SK-N-SH (cell line): ENCODE measurements around the gene SIRT5. TPM values are rescaled to one million over a fixed set of nuclear protein-coding genes. Genes with fewer than 3 reads are reported as not detected.

ENCODE experiments used
- CTCF ChIA-PET: fragments of 300-600, 350-600 bp; formaldehyde crosslinking; extraction: SDS; loops from one replicate; lab custom pipeline; 2021; lab: Yijun Ruan, JAX
- POLR2A ChIA-PET: fragments of 350-600 bp; sonication (Branson Sonifier 250); formaldehyde crosslinking; extraction: SDS; loops from one replicate; lab custom pipeline; 2020; ENCODE audit warnings: antibody characterized with exemption, inconsistent platforms; lab: Yijun Ruan, JAX
- DNase-seq: peaks from one replicate; pipeline ENCODE4 v3.0.0; 2012
- H2AFZ ChIP-seq: fragments of 200-600 bp; sonication (generic); 2 replicates; pipeline ENCODE4 v1.8.1; 2016; ENCODE audit warnings: antibody characterized with exemption, mild to moderate bottlenecking, low read depth
- H3F3A ChIP-seq: fragments of 200-600 bp; sonication (generic); replicated peaks from 2 replicates; pipeline ENCODE3; 2016; ENCODE audit warnings: antibody characterized with exemption, mild to moderate bottlenecking; ENCODE audit not compliant: insufficient read depth
- H3K27ac ChIP-seq, 2 experiments: fragments of 200-500 bp in 1 of 2; fragments of 200-600 bp in 1 of 2; sonication (Bioruptor generic) in 1 of 2; sonication (generic), shearing (Covaris generic) in 1 of 2; 2 replicates each; pipeline versions ENCODE4 v1.5.1 to v1.6.1; 2014 to 2016; ENCODE audit warnings: low read depth in 2 of 2, inconsistent platforms in 1 of 2, low read length in 1 of 2, mild to moderate bottlenecking in 1 of 2, mixed read lengths in 1 of 2
- H3K27me3 ChIP-seq: fragments of 200-600 bp; sonication (generic), shearing (Covaris generic); 2 replicates; pipeline ENCODE4 v1.6.1; 2016; ENCODE audit warnings: mixed run types; ENCODE audit not compliant: insufficient read depth
- H3K36me3 ChIP-seq, 2 experiments: fragments of 200-500 bp in 1 of 2; fragments of 200-600 bp in 1 of 2; sonication (Bioruptor generic) in 1 of 2; sonication (generic) in 1 of 2; replicated peaks in 1 of 2; 2 replicates each; pipeline versions ENCODE3 to v1.5.1; 2014 to 2016; ENCODE audit warnings: low read length in 1 of 2, mild to moderate bottlenecking in 1 of 2; ENCODE audit not compliant: insufficient read depth in 2 of 2, control insufficient read depth in 1 of 2
- H3K4me1 ChIP-seq, 2 experiments: fragments of 200-500 bp in 1 of 2; fragments of 200-600 bp in 1 of 2; sonication (Bioruptor generic) in 1 of 2; sonication (generic), shearing (Covaris generic) in 1 of 2; 2 replicates each; pipeline versions ENCODE4 v1.5.1 to v1.6.1; 2014 to 2016; ENCODE audit warnings: low read depth in 1 of 2, low read length in 1 of 2, mixed run types in 1 of 2; ENCODE audit not compliant: insufficient read depth in 2 of 2, control insufficient read depth in 1 of 2
- H3K4me2 ChIP-seq: fragments of 200-600 bp; sonication (generic), shearing (Covaris generic); 2 replicates; pipeline ENCODE4 v1.6.1; 2017; ENCODE audit warnings: mixed run types
- H3K4me3 ChIP-seq, 2 experiments: fragments of 200-500 bp in 1 of 2; fragments of 200-600 bp in 1 of 2; sonication (Bioruptor generic) in 1 of 2; sonication (generic), shearing (Covaris generic) in 1 of 2; 2 replicates each; pipeline versions ENCODE4 v1.5.1 to v1.8.1; 2014 to 2016; ENCODE audit warnings: low read depth in 2 of 2, inconsistent platforms in 1 of 2, low read length in 1 of 2, mild to moderate bottlenecking in 1 of 2, mixed read lengths in 1 of 2, moderate library complexity in 1 of 2
- H3K79me2 ChIP-seq: fragments of 200-600 bp; sonication (generic); 2 replicates; pipeline ENCODE4 v1.8.1; 2017; ENCODE audit warnings: mild to moderate bottlenecking; ENCODE audit not compliant: insufficient read depth
- H3K9ac ChIP-seq: fragments of 200-600 bp; sonication (generic); 2 replicates; pipeline ENCODE4 v1.6.1; 2017; ENCODE audit warnings: mixed run types
- H3K9me2 ChIP-seq: fragments of 200-600 bp; sonication (generic); 2 replicates; pipeline ENCODE4 v1.6.1; 2017; ENCODE audit warnings: mixed run types
- H3K9me3 ChIP-seq: fragments of 200-600 bp; sonication (generic); 2 replicates; pipeline ENCODE4 v1.6.1; 2017; ENCODE audit warnings: mixed run types, mild to moderate bottlenecking, moderate library complexity
- H4K20me1 ChIP-seq: fragments of 200-600 bp; sonication (generic); 2 replicates; pipeline ENCODE4 v1.6.1; 2017; ENCODE audit warnings: mild to moderate bottlenecking, mixed run types; ENCODE audit not compliant: insufficient read depth
- CHD2 ChIP-seq: fragments of 150-350 bp; IDR thresholded peaks from 2 replicates; pipeline ENCODE4 v1.6.1; 2018; ENCODE audit warnings: low read length; ENCODE audit not compliant: partially characterized antibody
- EP300 ChIP-seq, 2 experiments: IDR thresholded peaks; 2 replicates each; pipeline versions ENCODE4 v1.4.0 to v1.6.1; 2012; ENCODE audit warnings: borderline replicate concordance in 1 of 2, low read depth in 1 of 2, low read length in 1 of 2
- FOXJ3 ChIP-seq: sonication (generic); formaldehyde crosslinking; IDR thresholded peaks from 2 replicates; pipeline ENCODE4 v1.5.1; 2020; ENCODE audit warnings: mild to moderate bottlenecking, missing genetic modification reagents
- GATA2 ChIP-seq: sonication (generic); formaldehyde crosslinking; IDR thresholded peaks from 2 replicates; pipeline ENCODE4 v1.5.0; 2020; ENCODE audit warnings: mild to moderate bottlenecking, missing genetic modification reagents
- JUND ChIP-seq: IDR thresholded peaks from 2 replicates; pipeline ENCODE4 v1.4.0; 2012
- MEF2A ChIP-seq: IDR thresholded peaks from 2 replicates; pipeline ENCODE4 v1.4.0; 2012; ENCODE audit warnings: low read depth, borderline replicate concordance
- MXI1 ChIP-seq: IDR thresholded peaks from 2 replicates; pipeline ENCODE4 v1.6.1; 2012; ENCODE audit warnings: mild to moderate bottlenecking, low read depth, low read length, improper control_type of control experiment
- NFIC ChIP-seq: IDR thresholded peaks from 2 replicates; pipeline ENCODE4 v1.4.0; 2012; ENCODE audit warnings: borderline replicate concordance
- POLR2AphosphoS5 ChIP-seq: IDR thresholded peaks from 2 replicates; pipeline ENCODE4 v1.6.1; 2012; ENCODE audit warnings: low read depth, low read length
- RCOR1 ChIP-seq: fragments of 150-350 bp; IDR thresholded peaks from 2 replicates; pipeline ENCODE4 v1.6.1; 2017; ENCODE audit warnings: antibody characterized with exemption, low read length
- RFX5 ChIP-seq: IDR thresholded peaks from 2 replicates; pipeline ENCODE4 v1.6.1; 2012; ENCODE audit warnings: mild to moderate bottlenecking, improper control_type of control experiment, low read length
- RXRA ChIP-seq: IDR thresholded peaks from 2 replicates; pipeline ENCODE4 v1.4.0; 2012; ENCODE audit warnings: low read depth, mild to moderate bottlenecking, borderline replicate concordance
- SIN3A ChIP-seq: IDR thresholded peaks from 2 replicates; pipeline ENCODE4 v1.6.1; 2012; ENCODE audit warnings: low read depth, mild to moderate bottlenecking, low read length, moderate library complexity, borderline replicate concordance
- TAF1 ChIP-seq: IDR thresholded peaks from 2 replicates; pipeline ENCODE4 v1.6.1; 2012; ENCODE audit warnings: low read depth, mild to moderate bottlenecking, low read length, moderate library complexity, borderline replicate concordance
- TCF12 ChIP-seq: IDR thresholded peaks from 2 replicates; pipeline ENCODE4 v1.4.0; 2012
- YY1 ChIP-seq: IDR thresholded peaks from 2 replicates; pipeline ENCODE4 v1.4.0; 2012; ENCODE audit warnings: low read depth, mild to moderate bottlenecking
- WGBS: methylation state at CpG from one replicate; pipeline ENCODE4 v1.1.6; 2017; ENCODE audit warnings: low lambda C conversion rate; 5-methylcytosine and 5-hydroxymethylcytosine counted together
- polyA plus RNA-seq, 3 experiments: library from polyadenylated mRNA; depleted of rRNA; stranded (reverse); fragments of >200 nt; gene quantifications; 2 replicates each; pipeline ENCODE4 v1.2.3, GENCODE V29; 2012
- TF ChIP-seq, protein P1 (sequence below): IDR thresholded peaks from 2 replicates; pipeline ENCODE4 v1.4.0; 2012; ENCODE audit warnings: low read depth
- TF ChIP-seq, protein P2 (sequence below): IDR thresholded peaks from 2 replicates; pipeline ENCODE4 v1.4.0; 2012; ENCODE audit warnings: low read depth, borderline replicate concordance

SIRT5 gene
- polyA plus RNA-seq, 1 of the 3 experiments (the other 2 are of a cell fraction) = 6.7 TPM

DNA sequence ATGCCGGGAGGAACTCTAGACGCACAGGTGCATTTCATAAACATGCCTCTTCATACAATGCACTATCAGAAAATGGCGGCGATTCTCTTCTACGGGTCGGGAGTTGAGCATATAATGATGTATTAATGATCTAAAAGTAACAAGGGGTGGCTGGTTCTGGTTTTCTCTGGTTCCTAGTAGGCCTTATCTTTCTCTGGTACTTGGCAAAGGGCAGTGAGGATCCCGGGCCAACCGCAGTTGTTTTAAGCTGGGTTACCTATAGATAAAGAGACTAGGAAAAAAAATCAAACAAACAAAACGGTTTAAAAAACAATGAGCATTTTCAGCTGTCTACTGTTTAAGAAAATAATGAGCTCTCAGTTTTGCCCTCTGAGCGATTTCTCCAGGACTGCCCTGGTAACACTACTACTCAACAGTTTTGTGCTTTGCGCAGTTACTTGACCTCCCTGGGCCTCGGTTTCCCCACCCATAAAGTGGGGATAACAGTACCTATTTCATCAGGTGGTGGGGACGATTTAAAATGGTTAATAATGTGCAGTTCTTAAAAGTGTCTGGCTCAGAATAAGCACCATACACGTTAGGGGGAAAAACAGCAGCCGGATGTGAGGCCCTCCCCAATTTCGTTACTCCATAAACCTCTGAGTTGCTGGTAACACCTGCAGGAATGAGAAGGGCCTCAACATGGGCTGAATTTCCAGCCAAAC, 1.3 kb upstream of the SIRT5 start:
- Histone ChIP-seq H3K27me3 (no peaks in the 10 kb centered on the region), H3K79me2 (peaks cover 8% of the 10 kb centered on the region; the same call in 1 of the 2 replicates), H3K9me2 (no peaks in the 10 kb centered on the region), H3F3A (peaks cover 19% of the 10 kb centered on the region), H3K9me3 (0 out of 2 replicates have a peak, but pooled peaks cover 3% of the 10 kb centered on the region), H3K36me3 (peaks cover 3 to 12% of the 10 kb centered on the region in 2 experiments), H2AFZ (peak overlapping the region; percentile 77; the same call in 1 of the 2 replicates), H3K4me3 (peak overlapping the region; percentile 75 to 83), H3K4me1 (peaks cover 0 to 7% of the 10 kb centered on the region in 2 experiments; a peak in 2 of 4 replicates), H3K27ac (no peak overlapping the region; a peak in 1 of 4 replicates), H3K9ac (peak overlapping the region; percentile 94), H4K20me1 (no peaks in the 10 kb centered on the region), H3K4me2 (peak overlapping the region; percentile 95)
- CTCF ChIA-PET = interaction anchor here (0.6 to 6.0 kb wide), 7 partner anchors 9 to 242 kb away, joined by 3 to 48 read pairs (median 30); partner anchors contain the start of genes NOL7 and TBC1D7
- TF ChIP-seq RFX5 = no peak
- TF ChIP-seq CHD2 = no peak
- TF ChIP-seq POLR2AphosphoS5 = no peak
- TF ChIP-seq RXRA = no peak
- no peak for TF ChIP-seq NFIC
- TF ChIP-seq, protein P1, sequence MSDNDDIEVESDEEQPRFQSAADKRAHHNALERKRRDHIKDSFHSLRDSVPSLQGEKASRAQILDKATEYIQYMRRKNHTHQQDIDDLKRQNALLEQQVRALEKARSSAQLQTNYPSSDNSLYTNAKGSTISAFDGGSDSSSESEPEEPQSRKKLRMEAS = no peak
- TF ChIP-seq JUND = no peak
- TF ChIP-seq, protein P2, sequence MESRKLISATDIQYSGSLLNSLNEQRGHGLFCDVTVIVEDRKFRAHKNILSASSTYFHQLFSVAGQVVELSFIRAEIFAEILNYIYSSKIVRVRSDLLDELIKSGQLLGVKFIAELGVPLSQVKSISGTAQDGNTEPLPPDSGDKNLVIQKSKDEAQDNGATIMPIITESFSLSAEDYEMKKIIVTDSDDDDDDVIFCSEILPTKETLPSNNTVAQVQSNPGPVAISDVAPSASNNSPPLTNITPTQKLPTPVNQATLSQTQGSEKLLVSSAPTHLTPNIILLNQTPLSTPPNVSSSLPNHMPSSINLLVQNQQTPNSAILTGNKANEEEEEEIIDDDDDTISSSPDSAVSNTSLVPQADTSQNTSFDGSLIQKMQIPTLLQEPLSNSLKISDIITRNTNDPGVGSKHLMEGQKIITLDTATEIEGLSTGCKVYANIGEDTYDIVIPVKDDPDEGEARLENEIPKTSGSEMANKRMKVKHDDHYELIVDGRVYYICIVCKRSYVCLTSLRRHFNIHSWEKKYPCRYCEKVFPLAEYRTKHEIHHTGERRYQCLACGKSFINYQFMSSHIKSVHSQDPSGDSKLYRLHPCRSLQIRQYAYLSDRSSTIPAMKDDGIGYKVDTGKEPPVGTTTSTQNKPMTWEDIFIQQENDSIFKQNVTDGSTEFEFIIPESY = no peak
- no peak for TF ChIP-seq TCF12
- TF ChIP-seq FOXJ3 = no peak
- no peak for TF ChIP-seq GATA2 (CRISPR knock-in tag)
- no peak for TF ChIP-seq RCOR1
- no peak for TF ChIP-seq MXI1
- no peak for TF ChIP-seq YY1
- TF ChIP-seq EP300 (IDR thresholded peaks at IDR 0.05; ENCODE audit: borderline replicate concordance in 1 of 2, low read depth in 1 of 2, low read length in 1 of 2) = no peak
- TF ChIP-seq TAF1 = no peak
- no peak for TF ChIP-seq MEF2A
- TF ChIP-seq SIN3A = no peak
- no peak for DNase-seq
- POLR2A ChIA-PET = interaction anchor here (1.0 to 2.3 kb wide), 2 partner anchors 11 to 86 kb away, joined by 3 to 8 read pairs; partner anchors contain the start of gene GFOD1
- 92% methylated on average over 16 of the region's 16 CpGs for WGBS
